Astrocyte (in vitro differentiated cells and primary cell): Measurements from ENCODE around the gene CNKSR2.

Source experiments
- EZH2 ChIP-seq: IDR thresholded peaks from 2 replicates; pipeline ENCODE4 v1.6.1; 2012; ENCODE audit warnings: mild to moderate bottlenecking, low read length, inconsistent platforms; ENCODE audit not compliant: insufficient read depth
- TF ChIP-seq, protein P1 (sequence below): IDR thresholded peaks from 2 replicates; pipeline ENCODE4 v1.5.1; 2011; ENCODE audit warnings: low read depth, mild to moderate bottlenecking, inconsistent platforms, low read length, moderate library complexity; ENCODE audit not compliant: insufficient read depth

DNA sequence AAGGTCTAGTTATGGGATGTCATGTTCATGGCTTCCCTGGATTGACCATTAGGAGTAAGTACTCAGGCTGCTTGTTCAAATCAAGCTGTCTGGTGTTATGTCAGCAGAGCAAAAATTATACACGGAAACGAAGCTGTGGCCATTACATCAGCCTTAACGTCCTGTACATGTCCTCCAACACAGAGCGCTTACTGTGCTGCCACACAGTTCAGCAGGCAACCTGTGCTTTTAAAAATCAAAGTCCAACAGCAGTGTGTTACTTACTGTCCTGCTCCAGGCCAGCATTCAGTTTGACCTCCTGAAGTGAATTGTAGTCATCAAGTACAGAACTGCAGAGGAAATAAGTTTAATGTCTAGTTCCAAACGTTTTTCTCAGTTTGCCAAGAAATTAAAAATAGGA, 237.9 kb downstream of the CNKSR2 start:
- TF ChIP-seq, protein P1, sequence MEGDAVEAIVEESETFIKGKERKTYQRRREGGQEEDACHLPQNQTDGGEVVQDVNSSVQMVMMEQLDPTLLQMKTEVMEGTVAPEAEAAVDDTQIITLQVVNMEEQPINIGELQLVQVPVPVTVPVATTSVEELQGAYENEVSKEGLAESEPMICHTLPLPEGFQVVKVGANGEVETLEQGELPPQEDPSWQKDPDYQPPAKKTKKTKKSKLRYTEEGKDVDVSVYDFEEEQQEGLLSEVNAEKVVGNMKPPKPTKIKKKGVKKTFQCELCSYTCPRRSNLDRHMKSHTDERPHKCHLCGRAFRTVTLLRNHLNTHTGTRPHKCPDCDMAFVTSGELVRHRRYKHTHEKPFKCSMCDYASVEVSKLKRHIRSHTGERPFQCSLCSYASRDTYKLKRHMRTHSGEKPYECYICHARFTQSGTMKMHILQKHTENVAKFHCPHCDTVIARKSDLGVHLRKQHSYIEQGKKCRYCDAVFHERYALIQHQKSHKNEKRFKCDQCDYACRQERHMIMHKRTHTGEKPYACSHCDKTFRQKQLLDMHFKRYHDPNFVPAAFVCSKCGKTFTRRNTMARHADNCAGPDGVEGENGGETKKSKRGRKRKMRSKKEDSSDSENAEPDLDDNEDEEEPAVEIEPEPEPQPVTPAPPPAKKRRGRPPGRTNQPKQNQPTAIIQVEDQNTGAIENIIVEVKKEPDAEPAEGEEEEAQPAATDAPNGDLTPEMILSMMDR = no peak
- TF ChIP-seq EZH2 = no peak
